ELF-1 (cell line): ENCODE data around the gene RPL22.

ENCODE experiments used
- DNase-seq: peaks from one replicate; pipeline ENCODE4 v3.0.0-alpha.2; 2016; ENCODE audit warnings: low read depth, low spot score

Gene RPL22

DNA sequence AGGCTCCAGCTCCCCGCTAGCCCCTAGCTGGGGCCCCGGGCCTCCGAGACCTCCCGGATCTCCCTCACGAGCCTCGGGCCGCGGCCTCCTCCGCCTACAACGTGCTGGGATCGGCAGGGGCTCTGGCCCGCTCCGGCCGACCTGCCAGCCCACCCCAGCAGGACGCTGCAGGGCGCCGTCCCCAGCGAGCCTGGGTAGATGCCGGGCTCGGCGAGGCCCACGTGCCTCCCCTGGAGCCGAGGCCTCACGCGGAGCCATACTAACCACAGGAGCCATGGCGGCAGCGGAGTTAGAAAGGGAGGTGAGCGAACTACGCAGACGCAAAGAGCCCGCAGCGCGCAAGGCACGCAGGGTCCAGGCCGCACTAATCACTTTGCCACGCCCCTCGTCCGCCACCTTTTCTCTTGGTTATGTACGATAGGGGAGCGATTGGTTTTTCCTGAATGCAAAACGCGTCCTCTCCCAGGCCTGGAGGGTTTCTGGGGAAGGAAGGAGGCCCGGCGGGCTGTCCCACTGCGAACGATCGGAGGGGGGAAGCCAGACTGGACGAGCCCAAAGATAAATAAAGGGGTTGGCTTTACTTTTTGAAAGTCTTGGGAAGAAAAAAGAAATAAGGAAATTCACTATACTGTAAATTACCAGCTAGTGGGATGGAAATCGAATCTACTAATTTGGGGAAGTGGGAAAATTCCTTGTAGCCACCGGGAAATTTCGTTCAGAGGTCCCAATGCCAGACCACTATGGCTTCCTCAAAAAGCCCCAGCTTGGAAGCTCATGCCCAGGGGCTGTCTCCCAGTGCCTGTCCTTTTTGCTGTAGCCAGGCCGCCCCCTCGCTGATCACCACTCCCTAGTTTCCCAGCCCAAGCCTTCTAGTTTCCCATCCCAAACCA, at the start of gene RPL22:
TSS of gene RPL22 (minus strand) at position 298 of the 890 bp plus-strand sequence. CDS start at position 276, 22 bp downstream.
- DNase-seq, result peak; percentile 99

DNA sequence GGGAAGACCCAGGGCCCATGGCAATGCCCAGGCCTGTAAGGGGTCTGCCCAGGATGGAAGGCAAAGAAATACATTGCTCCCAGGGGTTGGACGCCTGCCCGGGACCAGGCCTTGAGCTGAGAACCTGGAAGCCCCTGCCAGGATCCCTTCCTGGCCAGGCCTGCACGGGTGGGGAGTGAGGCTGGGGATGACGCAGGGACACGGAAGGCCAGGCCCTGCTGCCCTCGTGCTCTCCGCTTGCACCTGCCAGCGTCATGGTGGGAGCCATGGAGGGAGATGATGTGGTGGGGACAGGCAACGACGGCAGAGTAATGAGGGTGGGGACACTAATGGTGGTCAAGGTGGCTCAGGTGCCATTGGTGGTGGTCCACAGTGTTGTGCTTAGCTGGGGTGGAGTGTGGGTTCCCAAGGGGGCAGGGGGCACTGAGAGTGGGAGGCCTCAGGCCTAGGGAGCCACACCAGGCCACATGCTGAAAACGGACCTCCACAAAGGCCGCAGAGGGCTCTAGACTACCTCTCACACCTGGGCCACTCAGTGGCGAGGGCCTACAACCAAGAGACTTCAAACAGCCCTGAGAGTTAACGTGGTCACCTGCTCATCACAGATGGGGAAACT, 48.9 kb upstream of the RPL22 start:
- no peak for DNase-seq

DNA sequence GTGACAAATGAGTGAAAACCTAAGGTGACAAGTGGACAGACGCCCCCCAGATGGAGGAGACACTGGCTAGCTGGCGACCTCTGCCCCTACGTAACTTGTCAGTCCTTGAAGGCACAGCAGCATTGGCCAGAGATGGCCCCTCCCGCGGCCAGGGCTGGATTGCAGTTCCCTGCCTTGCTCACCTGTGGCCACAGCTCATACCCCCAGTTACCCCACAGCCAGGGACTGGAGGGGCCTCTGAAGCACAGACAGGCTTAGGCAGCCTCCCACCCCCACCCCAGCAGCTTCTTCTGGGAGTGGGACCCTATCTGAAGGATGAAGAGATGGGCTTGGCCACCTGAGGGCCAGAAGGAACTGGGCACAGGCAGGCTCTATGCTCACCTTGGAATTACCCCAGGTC, 48.3 kb upstream of the RPL22 start:
- no peak for DNase-seq

DNA sequence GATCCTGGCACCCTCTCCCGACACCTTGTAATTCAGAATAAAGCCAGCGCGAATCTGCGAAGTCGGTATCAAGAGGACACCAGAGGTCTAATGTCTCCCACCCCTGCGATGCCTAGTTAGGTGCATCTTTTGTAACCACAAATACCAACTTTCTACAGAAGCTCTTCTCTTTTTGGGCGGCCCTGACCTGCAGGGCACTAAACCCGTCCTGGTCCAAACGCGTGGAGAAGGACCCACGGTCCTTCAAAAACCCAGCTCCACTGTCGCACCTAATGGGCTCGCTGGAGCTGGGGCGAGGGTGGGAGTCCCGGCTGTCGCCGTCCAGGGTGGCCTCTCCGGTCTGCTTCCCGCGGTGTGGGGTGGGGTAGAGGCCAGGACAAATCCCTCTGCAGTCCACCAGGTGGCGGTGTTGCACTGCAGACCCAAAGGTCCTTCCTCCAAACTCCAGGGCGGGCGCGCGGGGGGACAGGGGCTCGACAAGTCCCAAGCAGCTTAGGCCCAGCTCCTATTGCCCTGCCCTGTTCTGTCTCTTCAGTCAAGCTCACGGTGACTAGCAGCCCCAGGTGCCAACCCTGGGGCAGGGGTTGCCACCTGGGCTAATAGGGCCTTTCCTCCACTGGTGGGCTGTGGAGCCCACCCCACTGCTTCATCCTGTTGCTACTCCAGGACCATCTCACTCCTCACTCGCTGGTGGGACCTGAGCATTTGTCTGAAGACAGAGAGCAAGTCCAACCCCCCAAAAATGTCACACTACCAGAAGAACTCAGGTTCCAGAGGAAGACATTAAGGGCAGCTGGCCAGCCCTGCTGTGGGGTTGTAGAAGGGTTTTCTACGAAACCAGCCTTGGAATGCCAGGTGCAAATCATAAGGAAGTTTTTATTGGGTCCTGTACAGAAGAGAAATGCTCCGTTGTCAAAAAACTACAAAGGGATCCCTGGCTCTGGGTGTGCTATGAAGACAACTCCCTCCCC, 47.4 kb upstream of the RPL22 start:
- DNase-seq, result peak; percentile 92

DNA sequence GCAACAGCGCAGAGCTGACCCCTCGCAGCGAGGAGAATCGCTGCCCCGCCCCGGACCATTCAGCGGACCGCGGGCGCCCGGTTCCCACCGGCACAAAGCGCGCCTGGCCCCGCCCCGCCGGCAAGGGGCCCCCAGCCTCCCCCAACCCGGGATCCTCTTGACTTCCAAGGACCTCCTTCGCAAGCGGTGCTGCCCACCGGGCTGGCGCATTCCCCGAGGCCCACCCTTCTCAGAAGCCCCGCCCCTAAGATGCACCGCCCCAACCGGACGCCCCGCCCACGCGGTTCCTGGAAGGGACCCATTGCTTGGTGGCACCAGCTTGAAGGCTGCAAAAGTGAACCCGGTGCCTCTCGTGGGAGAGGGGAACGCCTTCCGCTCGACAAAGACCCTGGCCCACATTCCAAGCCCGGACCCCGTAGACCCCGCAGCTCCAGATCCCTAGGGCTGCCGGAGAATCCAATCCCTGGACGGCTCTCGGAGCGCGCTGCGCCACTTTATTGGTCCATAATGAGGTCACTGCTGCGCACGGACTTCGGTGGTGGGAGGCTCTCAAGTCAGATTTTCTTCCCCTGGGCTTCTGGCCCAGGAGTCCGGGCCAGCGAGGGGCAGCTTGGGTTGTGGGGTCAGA, 46.6 kb upstream of the RPL22 start:
- DNase-seq, result peak; percentile 85

DNA sequence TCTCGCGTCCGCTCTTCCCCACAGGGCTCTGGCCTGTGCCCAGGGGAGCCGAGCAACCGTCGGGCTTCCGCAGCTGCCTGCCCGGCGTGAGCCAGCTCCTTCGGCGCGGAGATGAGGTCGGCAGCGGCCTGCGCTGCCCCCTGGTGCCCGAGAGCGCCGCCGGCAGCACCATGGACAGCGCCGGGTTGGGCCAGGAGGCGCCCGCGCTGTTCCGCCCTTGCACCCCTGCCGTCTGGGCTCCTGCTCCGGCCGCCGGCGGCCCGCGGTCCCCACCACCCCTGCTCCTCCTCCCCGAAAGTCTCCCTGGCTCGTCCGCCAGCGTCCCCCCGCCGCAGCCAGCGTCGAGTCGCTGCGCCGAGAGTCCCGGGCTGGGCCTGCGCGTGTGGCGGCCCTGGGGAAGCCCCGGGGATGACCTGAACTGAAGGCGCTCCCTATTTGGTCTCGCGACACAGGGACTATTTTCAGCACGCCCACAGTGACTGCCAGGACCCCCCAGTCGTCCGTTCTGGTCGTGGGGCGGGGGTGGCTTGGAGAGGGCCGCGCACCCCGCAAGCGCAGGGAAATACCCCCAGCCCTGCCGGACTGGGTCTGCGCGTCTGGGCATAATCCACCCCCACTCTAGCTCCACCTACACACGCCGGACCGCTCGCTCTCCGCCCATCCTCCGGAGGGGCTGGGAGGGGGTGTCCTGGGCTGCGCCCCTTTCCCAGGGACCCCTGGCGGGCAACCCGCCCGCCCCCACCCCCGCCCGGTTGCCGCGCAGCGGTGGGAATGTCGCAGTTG, 45.9 kb upstream of the RPL22 start:
- DNase-seq, result peak; percentile 93

DNA sequence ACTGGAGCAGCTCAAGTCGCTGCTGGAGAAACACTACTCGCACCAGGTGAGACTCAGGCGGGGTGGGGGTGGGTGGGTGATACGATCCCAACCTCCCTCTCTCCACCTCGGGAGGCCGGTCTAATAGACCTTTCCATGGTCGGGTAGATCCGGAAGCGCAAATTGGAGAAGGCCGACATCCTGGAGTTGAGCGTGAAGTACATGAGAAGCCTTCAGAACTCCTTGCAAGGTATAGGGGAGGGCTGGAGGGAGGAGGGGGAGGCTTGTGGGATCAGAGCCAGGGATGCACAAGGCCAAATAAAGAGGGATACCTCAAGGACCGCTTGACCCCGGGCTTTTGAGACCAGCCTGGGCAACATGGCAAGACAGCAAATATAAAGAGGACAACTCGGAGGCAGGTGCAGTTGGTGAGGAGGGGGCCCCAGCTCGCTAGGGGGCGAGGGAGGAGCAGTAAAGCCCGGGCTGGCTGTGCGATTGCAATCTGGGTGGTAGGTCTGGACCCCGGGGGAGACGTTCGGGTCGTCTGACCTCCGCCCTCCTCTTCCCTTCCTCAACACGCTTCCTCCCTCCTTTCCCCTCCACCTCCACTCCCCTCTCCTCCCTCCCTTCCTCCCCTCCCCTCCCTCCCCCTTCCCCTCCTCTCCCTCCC, 45.1 kb upstream of the RPL22 start:
- no peak for DNase-seq

DNA sequence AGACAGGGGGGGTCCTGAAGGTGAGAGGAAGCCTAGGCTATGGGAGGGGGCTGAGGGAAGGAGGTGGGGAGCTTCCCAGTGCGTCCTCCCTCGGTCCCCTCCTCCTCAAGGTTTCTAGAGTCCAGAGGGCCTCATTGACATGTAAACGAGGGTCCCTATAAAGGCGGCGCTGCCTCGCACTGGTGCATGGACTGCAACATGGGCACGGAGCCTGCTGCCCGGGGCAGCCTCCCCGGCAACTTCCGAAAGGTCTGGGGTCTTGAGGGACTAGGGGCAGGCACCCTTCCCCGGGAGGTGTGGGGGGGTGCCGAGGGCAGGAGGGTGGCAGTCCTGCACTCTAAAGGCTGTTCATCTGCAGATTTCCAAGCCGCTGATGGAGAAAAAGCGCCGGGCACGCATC, 44.6 kb upstream of the RPL22 start, which contains the start of gene HES3:
TSS of gene HES3 (plus strand) at position 187 of the 400 bp plus-strand sequence. CDS start at position 374, 187 bp downstream.
- DNase-seq, result no peak

DNA sequence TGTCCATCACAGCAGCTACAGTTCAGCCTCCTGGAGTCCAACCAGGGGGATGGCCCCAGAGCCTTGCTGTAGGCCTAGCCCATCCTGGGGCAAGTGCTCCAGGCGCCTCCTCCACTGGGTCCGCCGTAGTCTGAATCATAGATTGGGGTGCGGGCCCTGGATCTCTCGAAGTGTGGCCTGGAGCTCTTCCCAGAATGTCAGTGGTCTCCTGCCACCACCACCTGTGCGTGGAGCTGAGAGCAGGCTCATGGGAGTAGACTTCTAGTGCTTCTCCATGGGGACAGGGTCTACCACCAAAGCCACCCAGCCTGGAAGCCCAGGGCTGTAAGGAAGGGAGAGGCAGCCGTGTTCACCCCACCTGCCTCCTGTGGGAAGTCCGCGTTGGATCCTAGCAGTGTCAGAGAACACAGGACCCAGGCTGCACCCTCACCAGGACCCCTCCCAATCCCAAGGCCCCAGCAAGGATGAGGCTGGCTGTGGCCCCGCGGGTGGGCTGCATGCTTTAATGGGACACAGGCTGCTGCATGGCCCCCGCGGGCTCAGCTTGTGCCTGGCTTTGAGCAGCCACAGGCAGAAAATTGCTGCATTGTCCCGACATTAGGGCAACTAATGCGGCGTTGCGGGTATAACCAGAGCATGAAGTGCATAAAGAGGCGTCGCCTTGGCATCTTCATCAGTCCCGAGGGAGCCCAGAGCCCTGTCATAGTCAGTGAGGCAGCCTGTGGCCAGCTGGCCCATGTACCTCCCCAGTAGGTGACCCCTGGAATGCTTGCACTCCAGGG, 43.8 kb upstream of the RPL22 start:
- DNase-seq, result no peak

DNA sequence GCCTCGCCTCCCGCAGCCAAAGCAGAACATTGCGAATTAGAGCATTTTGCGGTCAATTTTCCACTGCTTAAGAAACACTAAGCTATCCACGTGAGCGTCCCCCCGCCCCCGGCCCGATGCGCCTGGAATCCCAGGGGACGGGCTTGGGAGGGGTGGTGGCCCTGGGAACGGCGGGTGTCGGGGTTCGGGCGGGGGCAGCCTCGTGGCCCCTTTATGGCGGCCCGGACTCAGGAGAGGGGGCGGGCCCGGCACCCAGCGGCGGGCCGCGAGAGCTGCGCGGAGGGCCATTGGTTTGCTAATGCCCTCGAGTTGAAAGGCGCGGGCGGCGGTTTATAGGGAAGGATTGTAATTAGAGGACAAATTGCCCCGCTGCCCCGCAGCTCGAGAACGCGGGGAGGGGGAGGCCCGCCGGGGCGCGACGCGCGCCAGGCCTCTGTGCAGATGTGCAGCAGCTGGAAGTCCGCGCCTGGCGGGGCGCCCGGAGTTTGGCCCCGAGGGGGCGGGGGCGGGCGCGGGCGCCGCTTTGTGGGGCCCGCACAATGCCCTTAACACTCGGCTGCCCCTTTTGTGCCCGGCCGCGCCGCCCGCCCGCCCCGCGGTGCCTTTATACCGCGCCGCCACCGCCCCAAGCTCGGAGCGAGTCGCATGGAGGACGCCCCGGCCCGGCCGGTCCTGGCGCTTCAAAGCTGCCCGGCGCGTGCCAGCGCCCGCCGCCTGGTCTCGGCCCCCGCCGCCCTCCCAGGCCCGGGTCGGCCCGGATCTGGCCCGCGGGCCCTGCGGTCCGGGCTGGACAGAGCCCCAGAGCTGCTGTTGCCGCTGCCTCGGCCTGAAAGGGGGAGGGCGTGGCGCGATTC, 42.7 kb upstream of the RPL22 start:
- peak; percentile 81 for DNase-seq

DNA sequence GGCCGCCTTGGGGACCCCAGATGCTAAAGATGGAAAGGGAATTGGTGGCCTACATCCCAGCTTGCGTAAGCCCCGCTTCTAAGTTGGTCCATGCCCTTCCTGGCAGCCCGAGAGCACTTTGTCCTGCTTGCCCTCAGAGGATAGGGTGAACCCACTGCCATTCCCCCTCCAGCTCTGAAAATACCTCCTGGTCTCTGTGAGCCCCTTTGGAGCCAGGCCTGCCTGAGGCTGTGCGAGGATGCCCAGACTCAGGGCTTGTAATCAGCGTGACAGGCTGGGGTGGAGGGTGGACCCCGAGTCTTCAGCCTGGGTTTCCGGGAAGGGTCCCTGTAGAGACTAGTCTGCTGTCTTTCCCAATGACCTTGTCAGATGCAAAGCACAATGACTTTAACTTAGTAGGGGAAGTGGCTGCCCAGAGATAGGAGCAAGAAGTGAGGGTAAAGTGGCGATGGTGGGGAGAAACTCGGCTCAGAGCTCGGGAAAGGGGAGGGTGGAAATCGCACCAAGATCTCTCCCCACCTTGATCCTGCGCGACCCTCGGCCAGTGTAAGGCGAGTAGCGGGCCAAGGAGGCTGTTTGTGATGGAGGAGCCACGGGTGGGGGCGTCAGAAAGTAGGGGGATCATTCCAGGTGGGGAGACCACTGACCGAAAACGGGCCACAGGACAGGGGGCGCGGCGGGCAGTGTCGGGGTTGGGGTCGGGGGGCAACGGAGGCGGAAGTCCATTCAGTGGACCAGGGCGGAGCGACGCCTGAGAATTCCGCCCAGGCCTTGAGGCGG, 41.9 kb upstream of the RPL22 start:
- DNase-seq, result peak; percentile 33

DNA sequence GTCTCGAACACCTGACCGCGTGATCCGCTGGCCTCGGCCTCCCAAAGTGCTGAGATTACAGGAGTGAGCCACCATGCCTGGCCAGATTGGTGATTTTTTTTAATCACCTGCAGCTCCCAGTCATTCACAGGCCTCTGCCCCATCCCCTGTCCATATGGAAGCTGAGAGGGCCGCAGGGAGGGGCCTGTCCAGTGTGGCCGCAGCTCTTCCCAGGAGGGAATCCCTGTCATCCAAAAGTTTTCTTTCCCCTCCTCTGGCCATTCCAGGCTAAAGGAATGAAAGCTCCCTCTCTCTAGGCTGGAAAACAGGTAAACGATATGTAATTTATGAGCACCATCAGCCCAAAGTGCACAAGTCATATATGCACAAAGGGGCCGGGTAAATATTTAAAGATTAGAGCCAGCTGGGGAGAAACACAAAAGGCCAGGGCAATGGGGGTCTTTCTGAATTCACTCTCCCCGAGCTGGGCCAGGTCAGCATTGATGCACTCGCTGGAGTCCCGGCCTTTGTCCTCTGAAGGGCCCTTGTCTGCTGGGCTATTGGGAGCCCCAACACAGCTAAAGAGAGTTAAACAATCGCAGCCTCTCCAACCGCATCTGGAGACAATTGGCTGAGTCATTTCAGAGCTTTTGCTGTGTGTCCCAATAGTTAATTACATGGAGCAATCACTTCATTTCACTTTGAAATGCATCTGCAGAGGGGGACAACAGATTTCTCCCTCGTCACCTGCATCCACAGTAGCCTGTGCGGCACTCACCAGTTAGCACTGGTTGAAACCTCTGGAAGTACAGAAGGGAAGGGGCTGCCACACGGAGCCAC, 40.8 kb upstream of the RPL22 start:
- peak; percentile 52 for DNase-seq

DNA sequence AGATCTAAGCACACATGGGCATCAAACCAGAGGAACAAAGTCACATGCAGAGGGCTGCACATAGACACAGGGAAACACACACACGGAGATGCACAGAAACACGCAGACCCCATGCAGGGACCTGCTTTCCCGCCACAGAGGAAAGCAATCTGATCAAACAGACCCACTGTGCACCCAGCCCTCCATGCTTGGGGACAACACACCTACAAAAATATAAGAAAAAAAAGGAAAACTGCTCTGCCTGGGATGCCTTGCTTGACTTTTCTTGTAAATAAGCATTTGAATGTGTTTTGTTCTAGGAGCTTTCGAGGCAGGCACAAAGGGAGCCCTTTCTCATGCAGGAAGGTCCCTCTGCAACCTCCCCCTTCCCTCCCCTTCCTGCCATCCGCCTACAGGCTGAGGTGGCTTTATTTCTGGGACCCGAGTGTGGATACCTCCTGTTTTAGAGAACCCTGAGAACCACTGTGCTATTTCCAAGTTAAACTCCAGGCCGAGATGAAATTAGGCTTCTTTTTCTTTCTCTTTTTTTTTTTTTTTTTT, 39.9 kb upstream of the RPL22 start:
- DNase-seq, result peak; percentile 74

DNA sequence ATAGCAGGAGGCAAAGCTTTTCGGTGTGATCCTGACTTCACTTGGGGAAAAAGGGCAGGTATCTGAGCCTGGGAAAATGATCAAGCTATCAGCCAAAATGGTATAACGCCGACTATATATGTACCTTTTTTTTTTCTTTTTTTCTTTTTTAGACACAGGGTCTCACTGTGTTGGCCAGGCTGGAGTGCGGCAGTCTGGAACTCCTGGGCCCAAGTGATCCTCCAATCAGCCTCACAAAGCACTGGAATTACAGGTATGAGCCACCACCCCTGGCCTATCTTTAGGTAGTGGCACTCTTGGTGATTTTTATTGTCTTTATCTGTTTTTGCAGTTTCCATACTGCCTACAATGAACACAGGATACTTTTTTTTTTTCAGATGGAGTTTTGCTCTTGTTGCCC, 37.7 kb upstream of the RPL22 start:
- no peak for DNase-seq

DNA sequence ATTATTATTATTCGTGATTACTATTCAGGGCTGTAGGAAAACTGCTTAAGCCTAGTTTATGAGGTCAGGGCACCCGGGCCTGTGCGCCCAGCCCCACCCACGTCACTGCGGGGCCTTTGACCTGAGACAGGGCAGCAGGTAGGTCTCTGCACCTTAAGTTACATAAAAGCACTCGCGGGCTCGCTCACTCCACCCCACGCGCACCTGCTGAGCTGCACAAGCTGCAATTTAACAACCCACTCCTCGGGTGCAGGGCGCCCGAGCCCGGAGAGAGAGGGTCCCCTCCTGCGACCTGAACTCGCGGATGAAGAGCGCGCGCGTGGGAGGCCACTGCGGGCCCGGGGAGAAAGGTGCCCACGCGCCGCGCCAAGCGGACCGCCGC, 35.9 kb upstream of the RPL22 start:
- no peak for DNase-seq
